ENCODE results near the gene IPPK.

The IPPK gene

GRCh38 chr9:92686954-92687353 lies 17.0 kb upstream of the IPPK start:
- no peak for DNase-seq (ENCODE audit: low read depth in 1 of 2, low spot score in 1 of 2)

GRCh38 chr9:92685022-92685421 lies 15.1 kb upstream of the IPPK start:
- no peak for DNase-seq (ENCODE audit: low read depth in 1 of 2, low spot score in 1 of 2)

- DNase-seq (ENCODE audit: low read depth in 1 of 2, low spot score in 1 of 2), result no peak
Observed at GRCh38 chr9:92682269-92682668, 12.3 kb upstream of the IPPK start.

GRCh38 chr9:92680166-92681119 lies 10.5 kb upstream of the IPPK start:
- DNase-seq (ENCODE audit: low read depth in 1 of 2, low spot score in 1 of 2), result no peak

GRCh38 chr9:92679413-92680165 lies 9.7 kb upstream of the IPPK start:
- DNase-seq (ENCODE audit: low read depth in 1 of 2, low spot score in 1 of 2), result no peak

GRCh38 chr9:92671323-92671722 lies 1.4 kb upstream of the IPPK start:
- no peak for DNase-seq (ENCODE audit: low read depth in 1 of 2, low spot score in 1 of 2)

- DNase-seq (ENCODE audit: low read depth in 1 of 2, low spot score in 1 of 2), result no peak
Observed at GRCh38 chr9:92669527-92669889, 423 bp downstream of the IPPK start.

- DNase-seq (ENCODE audit: low read depth in 1 of 2, low spot score in 1 of 2), result no peak
Observed at GRCh38 chr9:92668746-92669526, 995 bp downstream of the IPPK start.

- no peak for DNase-seq (ENCODE audit: low read depth in 1 of 2, low spot score in 1 of 2)
Observed at GRCh38 chr9:92666912-92667532, 2.9 kb downstream of the IPPK start.

- no peak for DNase-seq (ENCODE audit: low read depth in 1 of 2, low spot score in 1 of 2)
Observed at GRCh38 chr9:92666236-92666635, 3.7 kb downstream of the IPPK start.

GRCh38 chr9:92665836-92666235 lies 4.1 kb downstream of the IPPK start:
- no peak for DNase-seq (ENCODE audit: low read depth in 1 of 2, low spot score in 1 of 2)

- DNase-seq (ENCODE audit: low read depth in 1 of 2, low spot score in 1 of 2), result no peak
Observed at GRCh38 chr9:92664394-92665152, 5.4 kb downstream of the IPPK start.

- no peak for DNase-seq (ENCODE audit: low read depth in 1 of 2, low spot score in 1 of 2)
Observed at GRCh38 chr9:92663951-92664350, 6.0 kb downstream of the IPPK start.

GRCh38 chr9:92663126-92663525 lies 6.8 kb downstream of the IPPK start:
- no peak for DNase-seq (ENCODE audit: low read depth in 1 of 2, low spot score in 1 of 2)

- no peak for DNase-seq (ENCODE audit: low read depth in 1 of 2, low spot score in 1 of 2)
Observed at GRCh38 chr9:92661743-92662142, 8.2 kb downstream of the IPPK start.

- DNase-seq (ENCODE audit: low read depth in 1 of 2, low spot score in 1 of 2), result no peak
Observed at GRCh38 chr9:92661127-92661526, 8.8 kb downstream of the IPPK start.

GRCh38 chr9:92660266-92660665 lies 9.7 kb downstream of the IPPK start:
- no peak for DNase-seq (ENCODE audit: low read depth in 1 of 2, low spot score in 1 of 2)

- no peak for DNase-seq (ENCODE audit: low read depth in 1 of 2, low spot score in 1 of 2)
Observed at GRCh38 chr9:92659601-92660000, 10.3 kb downstream of the IPPK start.

GRCh38 chr9:92658611-92659010 lies 11.3 kb downstream of the IPPK start:
- no peak for DNase-seq (ENCODE audit: low read depth in 1 of 2, low spot score in 1 of 2)

GRCh38 chr9:92658176-92658575 lies 11.8 kb downstream of the IPPK start:
- no peak for DNase-seq (ENCODE audit: low read depth in 1 of 2, low spot score in 1 of 2)
